Inflammatory macrophage (primary cell): ENCODE measurements around the gene ZNF865.

ENCODE experiments used
- DNase-seq, 2 donors: peaks; one replicate each; pipeline ENCODE4 v3.0.0-alpha.2; 2020 to 2022

The ZNF865 gene

GRCh38 chr19:55625004-55625326, 19.5 kb downstream of the ZNF865 start:
- DNase-seq: no peak

- no peak for DNase-seq
These were observed 20.9 kb downstream of the ZNF865 start for GRCh38 chr19:55626350-55626749.

GRCh38 chr19:55632463-55632834, 27.0 kb downstream of the ZNF865 start:
- DNase-seq: peak; percentile 96

- peak; percentile 32 to 46 for DNase-seq
These were observed 28.4 kb downstream of the ZNF865 start for GRCh38 chr19:55633861-55634260.

- DNase-seq: no peak
These were observed 29.9 kb downstream of the ZNF865 start for GRCh38 chr19:55635334-55635717.

- DNase-seq: peak in 1 of 2 donors; percentile 17
These were observed 30.5 kb downstream of the ZNF865 start for GRCh38 chr19:55635856-55636440.

- DNase-seq: no peak
These were observed 31.3 kb downstream of the ZNF865 start for GRCh38 chr19:55636723-55637122.

- no peak for DNase-seq
These were observed 32.1 kb downstream of the ZNF865 start for GRCh38 chr19:55637534-55637933.

GRCh38 chr19:55638864-55639359, 33.5 kb downstream of the ZNF865 start:
- DNase-seq: peak; percentile 63

- DNase-seq: peak; percentile 50 to 65
These were observed 34.7 kb downstream of the ZNF865 start for GRCh38 chr19:55640043-55640576.

- DNase-seq: peak; percentile 39 to 55
These were observed 35.4 kb downstream of the ZNF865 start, which contains the start of gene ZNF580 for GRCh38 chr19:55640577-55641425. ZNF580 (plus strand) TSS chr19:55641002; CDS start chr19:55642509, 1,507 bp downstream.

GRCh38 chr19:55641426-55642152, 36.1 kb downstream of the ZNF865 start:
- no peak for DNase-seq

- no peak for DNase-seq
These were observed 36.9 kb downstream of the ZNF865 start for GRCh38 chr19:55642153-55643002.

GRCh38 chr19:55643003-55643886, 37.8 kb downstream of the ZNF865 start, which contains the start of gene ZNF581:
ZNF581 (plus strand) TSS chr19:55643649; CDS start chr19:55644572, 923 bp downstream.
- peak; percentile 77 to 81 for DNase-seq

GRCh38 chr19:55643887-55644176, 38.4 kb downstream of the ZNF865 start:
- no peak for DNase-seq

- DNase-seq: no peak
These were observed 38.9 kb downstream of the ZNF865 start for GRCh38 chr19:55644191-55644833.

- no peak for DNase-seq
These were observed 39.5 kb downstream of the ZNF865 start for GRCh38 chr19:55644842-55645511.

- DNase-seq: no peak
These were observed 40.0 kb downstream of the ZNF865 start for GRCh38 chr19:55645512-55645881.

GRCh38 chr19:55646889-55647731, 41.7 kb downstream of the ZNF865 start:
- no peak for DNase-seq
